ENCODE measurements around the gene SFTPD.

Gene SFTPD

GRCh38 chr10:79981450-79982361, 32.8 kb upstream of the SFTPD start:
- Histone ChIP-seq H3K36me3 (ENCODE audit: control insufficient read depth in 2 of 2, insufficient read depth in 2 of 2, low read length in 2 of 2) (no peaks in the 10 kb centered on the region), H3K9ac (ENCODE audit: low read length in 2 of 2) (peak overlapping the region; percentile 66 to 81), H3K27ac (ENCODE audit: low read length) (peak overlapping the region; percentile 80), H3K27me3 (ENCODE audit: control insufficient read depth in 1 of 2, insufficient read depth in 2 of 2, low read length in 2 of 2) (peaks cover 6 to 9% of the 10 kb centered on the region in 2 donors), H3K9me3 (ENCODE audit: control insufficient read depth in 2 of 2, low read length in 2 of 2) (no peaks in the 10 kb centered on the region), H3K4me3 (ENCODE audit: low read length in 2 of 2) (peak overlapping the region; percentile 60 to 82), H3K4me1 (ENCODE audit: control insufficient read depth, insufficient read depth, low read length) (peaks cover 16% of the 10 kb centered on the region)

- Histone ChIP-seq H3K9ac (ENCODE audit: low read length in 2 of 2) (no peak overlapping the region), H3K27ac (ENCODE audit: low read length) (no peak overlapping the region), H3K4me3 (ENCODE audit: low read length in 2 of 2) (no peak overlapping the region), H3K36me3 (ENCODE audit: control insufficient read depth in 2 of 2, insufficient read depth in 2 of 2, low read length in 2 of 2) (no peaks in the 10 kb centered on the region), H3K9me3 (ENCODE audit: control insufficient read depth in 2 of 2, low read length in 2 of 2) (no peaks in the 10 kb centered on the region), H3K27me3 (ENCODE audit: control insufficient read depth in 1 of 2, insufficient read depth in 2 of 2, low read length in 2 of 2) (peaks cover 2 to 3% of the 10 kb centered on the region in 2 donors), H3K4me1 (ENCODE audit: control insufficient read depth, insufficient read depth, low read length) (peaks cover 16% of the 10 kb centered on the region)
Measured at GRCh38 chr10:79980711-79981110, 31.8 kb upstream of the SFTPD start.

GRCh38 chr10:79979976-79980687, 31.2 kb upstream of the SFTPD start:
- Histone ChIP-seq H3K27me3 (ENCODE audit: control insufficient read depth in 1 of 2, insufficient read depth in 2 of 2, low read length in 2 of 2) (peaks cover 2% of the 10 kb centered on the region in 2 donors), H3K4me1 (ENCODE audit: control insufficient read depth, insufficient read depth, low read length) (peaks cover 16% of the 10 kb centered on the region), H3K36me3 (ENCODE audit: control insufficient read depth in 2 of 2, insufficient read depth in 2 of 2, low read length in 2 of 2) (no peaks in the 10 kb centered on the region), H3K4me3 (ENCODE audit: low read length in 2 of 2) (no peak overlapping the region), H3K27ac (ENCODE audit: low read length) (no peak overlapping the region), H3K9me3 (ENCODE audit: control insufficient read depth in 2 of 2, low read length in 2 of 2) (no peaks in the 10 kb centered on the region), H3K9ac (ENCODE audit: low read length in 2 of 2) (no peak overlapping the region)

- H3K36me3 ChIP-seq (ENCODE audit: control insufficient read depth in 2 of 2, insufficient read depth in 2 of 2, low read length in 2 of 2): no peaks in the 10 kb centered on the region
- peaks cover 16% of the 10 kb centered on the region for H3K4me1 ChIP-seq (ENCODE audit: control insufficient read depth, insufficient read depth, low read length)
- H3K4me3 ChIP-seq (ENCODE audit: low read length in 2 of 2): no peak overlapping the region
- H3K27me3 ChIP-seq (ENCODE audit: control insufficient read depth in 1 of 2, insufficient read depth in 2 of 2, low read length in 2 of 2): peaks cover 0 to 1% of the 10 kb centered on the region in 2 donors
- H3K9ac ChIP-seq (ENCODE audit: low read length in 2 of 2): no peak overlapping the region
- H3K27ac ChIP-seq (ENCODE audit: low read length): no peak overlapping the region
- H3K9me3 ChIP-seq (ENCODE audit: control insufficient read depth in 2 of 2, low read length in 2 of 2): no peaks in the 10 kb centered on the region
Measured at GRCh38 chr10:79979310-79979975, 30.5 kb upstream of the SFTPD start.

GRCh38 chr10:79976999-79977398, 28.1 kb upstream of the SFTPD start:
- Histone ChIP-seq H3K9ac (ENCODE audit: low read length in 2 of 2) (no peak overlapping the region), H3K4me1 (ENCODE audit: control insufficient read depth, insufficient read depth, low read length) (peaks cover 4% of the 10 kb centered on the region), H3K27ac (ENCODE audit: low read length) (no peak overlapping the region), H3K36me3 (ENCODE audit: control insufficient read depth in 2 of 2, insufficient read depth in 2 of 2, low read length in 2 of 2) (no peaks in the 10 kb centered on the region), H3K9me3 (ENCODE audit: control insufficient read depth in 2 of 2, low read length in 2 of 2) (no peaks in the 10 kb centered on the region), H3K27me3 (ENCODE audit: control insufficient read depth in 1 of 2, insufficient read depth in 2 of 2, low read length in 2 of 2) (no peaks in the 10 kb centered on the region), H3K4me3 (ENCODE audit: low read length in 2 of 2) (no peak overlapping the region)

GRCh38 chr10:79970062-79970461, 21.2 kb upstream of the SFTPD start:
- Histone ChIP-seq H3K4me1 (ENCODE audit: control insufficient read depth, insufficient read depth, low read length) (no peaks in the 10 kb centered on the region), H3K4me3 (ENCODE audit: low read length in 2 of 2) (no peak overlapping the region), H3K9me3 (ENCODE audit: control insufficient read depth in 2 of 2, low read length in 2 of 2) (peaks cover 0 to 4% of the 10 kb centered on the region in 2 donors), H3K27me3 (ENCODE audit: control insufficient read depth in 1 of 2, insufficient read depth in 2 of 2, low read length in 2 of 2) (no peaks in the 10 kb centered on the region), H3K9ac (ENCODE audit: low read length in 2 of 2) (no peak overlapping the region), H3K27ac (ENCODE audit: low read length) (no peak overlapping the region), H3K36me3 (ENCODE audit: control insufficient read depth in 2 of 2, insufficient read depth in 2 of 2, low read length in 2 of 2) (no peaks in the 10 kb centered on the region)

- no peaks in the 10 kb centered on the region for H3K4me1 ChIP-seq (ENCODE audit: control insufficient read depth, insufficient read depth, low read length)
- no peaks in the 10 kb centered on the region for H3K27me3 ChIP-seq (ENCODE audit: control insufficient read depth in 1 of 2, insufficient read depth in 2 of 2, low read length in 2 of 2)
- no peak overlapping the region for H3K9ac ChIP-seq (ENCODE audit: low read length in 2 of 2)
- peaks cover 2 to 11% of the 10 kb centered on the region in 2 donors for H3K9me3 ChIP-seq (ENCODE audit: control insufficient read depth in 2 of 2, low read length in 2 of 2)
- H3K36me3 ChIP-seq (ENCODE audit: control insufficient read depth in 2 of 2, insufficient read depth in 2 of 2, low read length in 2 of 2): no peaks in the 10 kb centered on the region
- no peak overlapping the region for H3K27ac ChIP-seq (ENCODE audit: low read length)
- no peak overlapping the region for H3K4me3 ChIP-seq (ENCODE audit: low read length in 2 of 2)
Measured at GRCh38 chr10:79947787-79948424, 999 bp downstream of the SFTPD start.

GRCh38 chr10:79947083-79947415, 1.9 kb downstream of the SFTPD start:
- H3K9me3 ChIP-seq (ENCODE audit: control insufficient read depth in 2 of 2, low read length in 2 of 2): peaks cover 2% of the 10 kb centered on the region in 2 donors
- H3K4me3 ChIP-seq (ENCODE audit: low read length in 2 of 2): no peak overlapping the region
- H3K36me3 ChIP-seq (ENCODE audit: control insufficient read depth in 2 of 2, insufficient read depth in 2 of 2, low read length in 2 of 2): no peaks in the 10 kb centered on the region
- no peaks in the 10 kb centered on the region for H3K27me3 ChIP-seq (ENCODE audit: control insufficient read depth in 1 of 2, insufficient read depth in 2 of 2, low read length in 2 of 2)
- no peak overlapping the region for H3K9ac ChIP-seq (ENCODE audit: low read length in 2 of 2)
- H3K27ac ChIP-seq (ENCODE audit: low read length): no peak overlapping the region
- H3K4me1 ChIP-seq (ENCODE audit: control insufficient read depth, insufficient read depth, low read length): no peaks in the 10 kb centered on the region

GRCh38 chr10:79946271-79947082, 2.4 kb downstream of the SFTPD start:
- no peak overlapping the region for H3K27ac ChIP-seq (ENCODE audit: low read length)
- no peaks in the 10 kb centered on the region for H3K27me3 ChIP-seq (ENCODE audit: control insufficient read depth in 1 of 2, insufficient read depth in 2 of 2, low read length in 2 of 2)
- no peaks in the 10 kb centered on the region for H3K36me3 ChIP-seq (ENCODE audit: control insufficient read depth in 2 of 2, insufficient read depth in 2 of 2, low read length in 2 of 2)

More at GRCh38 chr10:79946271-79947082, 2.4 kb downstream of the SFTPD start:
- no peak overlapping the region for H3K4me3 ChIP-seq (ENCODE audit: low read length in 2 of 2)
- H3K9ac ChIP-seq (ENCODE audit: low read length in 2 of 2): no peak overlapping the region
- no peaks in the 10 kb centered on the region for H3K4me1 ChIP-seq (ENCODE audit: control insufficient read depth, insufficient read depth, low read length)
- H3K9me3 ChIP-seq (ENCODE audit: control insufficient read depth in 2 of 2, low read length in 2 of 2): peaks cover 0 to 2% of the 10 kb centered on the region in 2 donors
